Measurements from ENCODE around the gene RGS5. TPM values are rescaled to one million over a fixed set of nuclear protein-coding genes. Genes with fewer than 3 reads are reported as not detected.

RGS5 gene
- total RNA-seq, 6 experiments from 2014 or later = 2.6 to 13.3 (median 8.2) TPM

DNA sequence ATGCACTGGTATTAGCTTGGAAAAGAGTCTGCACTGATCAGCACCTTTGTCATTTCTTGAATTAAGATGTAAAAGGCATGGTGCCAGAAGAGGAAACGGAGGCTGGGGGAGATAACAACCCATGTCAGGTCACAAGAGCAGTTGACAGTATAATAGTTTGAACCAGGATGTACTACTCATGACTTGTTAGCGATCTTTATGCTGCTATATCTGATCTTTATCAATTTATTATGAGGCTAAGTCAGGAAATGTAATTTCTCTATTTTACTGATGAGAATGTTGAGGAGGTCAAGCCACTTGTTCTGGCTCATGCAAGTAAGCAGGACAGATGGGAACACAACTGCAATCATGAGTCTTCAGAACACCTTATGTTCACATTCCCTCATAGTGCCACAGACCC, 41.4 kb downstream of the RGS5 start:
- Histone ChIP-seq H3K9me3 (no peaks in the 10 kb centered on the region), H3K36me3 (no peaks in the 10 kb centered on the region), H3K27me3 (no peaks in the 10 kb centered on the region), H3K27ac (no peak overlapping the region), H3K4me3 (no peak overlapping the region), H3K4me1 (no peaks in the 10 kb centered on the region)
- ATAC-seq (no peak), DNase-seq (no peak)
- intact Hi-C loops (cut with DNase I) = no loop called here
- 56% methylated on average over 2 of the region's 2 CpGs for WGBS (ENCODE audit: insufficient coverage, low coverage, low lambda C conversion rate, missing lambda C conversion rate)
- no peak for TF ChIP-seq POLR2A (IDR thresholded peaks at IDR 0.05)
- TF ChIP-seq, protein P1, sequence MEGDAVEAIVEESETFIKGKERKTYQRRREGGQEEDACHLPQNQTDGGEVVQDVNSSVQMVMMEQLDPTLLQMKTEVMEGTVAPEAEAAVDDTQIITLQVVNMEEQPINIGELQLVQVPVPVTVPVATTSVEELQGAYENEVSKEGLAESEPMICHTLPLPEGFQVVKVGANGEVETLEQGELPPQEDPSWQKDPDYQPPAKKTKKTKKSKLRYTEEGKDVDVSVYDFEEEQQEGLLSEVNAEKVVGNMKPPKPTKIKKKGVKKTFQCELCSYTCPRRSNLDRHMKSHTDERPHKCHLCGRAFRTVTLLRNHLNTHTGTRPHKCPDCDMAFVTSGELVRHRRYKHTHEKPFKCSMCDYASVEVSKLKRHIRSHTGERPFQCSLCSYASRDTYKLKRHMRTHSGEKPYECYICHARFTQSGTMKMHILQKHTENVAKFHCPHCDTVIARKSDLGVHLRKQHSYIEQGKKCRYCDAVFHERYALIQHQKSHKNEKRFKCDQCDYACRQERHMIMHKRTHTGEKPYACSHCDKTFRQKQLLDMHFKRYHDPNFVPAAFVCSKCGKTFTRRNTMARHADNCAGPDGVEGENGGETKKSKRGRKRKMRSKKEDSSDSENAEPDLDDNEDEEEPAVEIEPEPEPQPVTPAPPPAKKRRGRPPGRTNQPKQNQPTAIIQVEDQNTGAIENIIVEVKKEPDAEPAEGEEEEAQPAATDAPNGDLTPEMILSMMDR (IDR thresholded peaks at IDR 0.05) = no peak

DNA sequence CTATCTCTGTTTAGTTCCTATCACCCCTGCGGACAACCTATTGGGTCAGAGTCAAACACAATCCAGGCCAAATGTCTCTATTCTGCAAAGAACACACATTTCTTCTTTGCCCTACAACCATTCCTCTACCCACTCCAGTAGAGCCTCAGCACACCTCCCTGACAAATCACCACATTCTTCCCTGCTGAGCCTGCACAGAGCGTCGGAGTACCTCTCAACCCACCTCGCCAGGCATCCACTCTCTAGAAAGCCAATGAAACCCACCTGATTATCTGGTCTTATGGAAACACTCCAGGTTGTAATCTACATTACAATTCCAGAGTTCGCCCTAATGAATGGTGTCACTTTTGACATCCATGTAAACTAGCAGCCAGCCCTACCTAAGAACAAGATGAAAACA, 47.1 kb downstream of the RGS5 start:
- no peak for ATAC-seq

DNA sequence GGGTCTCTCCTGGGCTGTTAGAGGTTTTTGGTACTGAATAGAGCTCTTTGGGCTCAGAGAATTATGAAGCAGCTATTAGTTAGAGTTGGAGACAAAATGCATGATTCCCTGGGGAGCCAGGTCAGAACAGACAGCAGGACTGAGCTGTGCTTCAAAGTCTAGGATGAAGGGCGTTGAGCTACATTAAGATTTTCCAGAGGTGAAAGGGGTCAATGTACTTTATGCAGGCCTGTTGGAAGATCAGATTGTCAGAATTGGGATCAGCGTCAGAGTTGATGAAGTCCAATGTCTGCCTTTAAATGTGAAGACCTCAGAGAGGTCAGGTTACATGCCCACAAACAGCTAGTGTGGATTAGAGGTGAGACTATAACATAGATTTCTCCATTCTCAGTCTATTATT, 53.8 kb downstream of the RGS5 start:
- H3K36me3 ChIP-seq = no peaks in the 10 kb centered on the region
- no peak overlapping the region for H3K27ac ChIP-seq
- 78% methylated on average over 2 of the region's 2 CpGs for WGBS (ENCODE audit: insufficient coverage, low coverage, low lambda C conversion rate, missing lambda C conversion rate)
- DNase-seq (no peak), ATAC-seq (no peak)
- no peaks in the 10 kb centered on the region for H3K4me1 ChIP-seq
- H3K4me3 ChIP-seq = no peak overlapping the region
- H3K9me3 ChIP-seq = no peaks in the 10 kb centered on the region
- no peaks in the 10 kb centered on the region for H3K27me3 ChIP-seq
- intact Hi-C loops (cut with DNase I) = no loop called here
- TF ChIP-seq, protein P1 (IDR thresholded peaks at IDR 0.05) = no peak
- TF ChIP-seq POLR2A (IDR thresholded peaks at IDR 0.05) = no peak

More for the DNA sequence above, 47.1 kb downstream of the RGS5 start:
- Histone ChIP-seq H3K27me3 (no peaks in the 10 kb centered on the region), H3K27ac (no peak overlapping the region), H3K4me1 (no peaks in the 10 kb centered on the region), H3K36me3 (no peaks in the 10 kb centered on the region), H3K4me3 (no peak overlapping the region), H3K9me3 (no peaks in the 10 kb centered on the region)
- intact Hi-C loops (cut with DNase I) = no loop called here
- no peak for TF ChIP-seq POLR2A (IDR thresholded peaks at IDR 0.05)
- TF ChIP-seq, protein P1 (IDR thresholded peaks at IDR 0.05) = no peak
- WGBS (ENCODE audit: insufficient coverage, low coverage, low lambda C conversion rate, missing lambda C conversion rate) = 81% methylated on average over 5 of the region's 5 CpGs
- DNase-seq = no peak

DNA sequence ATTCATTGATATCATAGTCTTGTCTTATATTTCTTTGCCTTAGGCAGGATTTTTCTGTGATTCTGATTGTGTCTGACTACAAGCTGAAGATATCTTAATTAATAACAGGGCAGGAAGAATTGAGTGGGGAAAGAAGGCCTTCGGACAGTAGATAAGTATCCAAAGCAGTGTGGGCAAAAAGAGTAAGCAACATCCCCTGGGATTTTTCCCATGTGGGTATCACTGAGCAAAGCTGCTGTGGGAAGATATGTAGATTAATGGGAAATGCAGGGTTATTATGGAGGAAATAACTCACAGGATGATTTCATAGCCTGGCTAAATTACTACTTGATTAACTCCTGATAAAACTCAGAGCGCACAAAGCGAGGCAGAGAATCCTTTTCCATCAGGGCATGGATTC, 55.7 kb downstream of the RGS5 start:
- ATAC-seq (no peak), DNase-seq (no peak)
- intact Hi-C loops (cut with DNase I) = no loop called here
- no peak overlapping the region for H3K4me3 ChIP-seq
- WGBS (ENCODE audit: insufficient coverage, low coverage, low lambda C conversion rate, missing lambda C conversion rate) = 95% methylated on average over 3 of the region's 3 CpGs
- H3K27ac ChIP-seq = no peak overlapping the region
- H3K27me3 ChIP-seq = no peaks in the 10 kb centered on the region
- no peaks in the 10 kb centered on the region for H3K4me1 ChIP-seq
- H3K36me3 ChIP-seq = no peaks in the 10 kb centered on the region
- no peaks in the 10 kb centered on the region for H3K9me3 ChIP-seq
- TF ChIP-seq, protein P1 (IDR thresholded peaks at IDR 0.05) = no peak
- TF ChIP-seq POLR2A (IDR thresholded peaks at IDR 0.05) = no peak

DNA sequence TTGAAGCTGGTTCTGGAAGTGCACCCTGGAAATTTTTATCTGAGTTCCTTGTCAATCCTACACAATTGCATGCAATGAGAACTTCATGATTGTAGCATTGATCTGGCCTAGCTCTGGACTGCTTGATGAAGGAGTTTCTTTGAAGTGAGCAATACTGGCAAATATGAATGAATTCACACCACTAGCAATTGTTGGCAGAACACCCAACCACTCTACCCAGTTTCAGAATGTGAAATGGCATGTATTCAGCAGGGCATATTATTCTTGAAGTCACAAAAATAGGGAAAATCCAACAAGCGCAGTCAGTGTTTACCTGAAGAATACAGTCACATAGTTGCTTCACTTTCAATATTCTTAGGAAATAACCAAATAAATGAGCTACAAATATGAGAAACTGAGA, 57.3 kb downstream of the RGS5 start:
- DNase-seq (no peak), ATAC-seq (peak in 1 of 4 donors; percentile 48)
- H3K27me3 ChIP-seq = no peaks in the 10 kb centered on the region
- H3K36me3 ChIP-seq = no peaks in the 10 kb centered on the region
- intact Hi-C loops (cut with DNase I) = no loop called here
- TF ChIP-seq, protein P1 (IDR thresholded peaks at IDR 0.05) = no peak
- TF ChIP-seq POLR2A (IDR thresholded peaks at IDR 0.05) = no peak
- H3K9me3 ChIP-seq = no peaks in the 10 kb centered on the region
- 63% methylated on average over 1 of the region's 1 CpG for WGBS (ENCODE audit: insufficient coverage, low coverage, low lambda C conversion rate, missing lambda C conversion rate)
- no peaks in the 10 kb centered on the region for H3K4me1 ChIP-seq
- H3K4me3 ChIP-seq = no peak overlapping the region
- no peak overlapping the region for H3K27ac ChIP-seq

Measured in right lobe of liver (tissue), 6 donors.